Omental fat pad (tissue), 4 donors: ENCODE data around the gene ATXN7. TPM values are rescaled to one million over a fixed set of nuclear protein-coding genes. Genes with fewer than 3 reads are reported as not detected.

Source experiments
- ATAC-seq: fragments of 150-250 bp; one replicate; pipeline ENCODE4 v1.9.1; 2016; ENCODE audit warnings: mild to moderate bottlenecking, moderate library complexity; ENCODE audit not compliant: low FRiP score
- DNase-seq: peaks from one replicate; pipeline ENCODE4 v3.0.0-alpha.2; 2019; ENCODE audit warnings: low spot score
- total RNA-seq, 4 donors: library from RNA; depleted of rRNA; stranded (reverse); fragments of >200 nt; gene quantifications; one replicate each; pipeline ENCODE4 v1.1.0, GENCODE V29; 2016
- TF ChIP-seq, protein P1 (sequence below), 3 donors: fragments of 450-650 bp; IDR thresholded peaks; one replicate each; pipeline ENCODE4 v1.5.1; 2016 to 2017; ENCODE audit warnings: antibody characterized with exemption in 3 of 3, mild to moderate bottlenecking in 3 of 3, moderate library complexity in 2 of 3

ATXN7 gene
- total RNA-seq, 4 donors from 2014 or later: 22.5 to 74.5 (median 31.1) TPM

DNA sequence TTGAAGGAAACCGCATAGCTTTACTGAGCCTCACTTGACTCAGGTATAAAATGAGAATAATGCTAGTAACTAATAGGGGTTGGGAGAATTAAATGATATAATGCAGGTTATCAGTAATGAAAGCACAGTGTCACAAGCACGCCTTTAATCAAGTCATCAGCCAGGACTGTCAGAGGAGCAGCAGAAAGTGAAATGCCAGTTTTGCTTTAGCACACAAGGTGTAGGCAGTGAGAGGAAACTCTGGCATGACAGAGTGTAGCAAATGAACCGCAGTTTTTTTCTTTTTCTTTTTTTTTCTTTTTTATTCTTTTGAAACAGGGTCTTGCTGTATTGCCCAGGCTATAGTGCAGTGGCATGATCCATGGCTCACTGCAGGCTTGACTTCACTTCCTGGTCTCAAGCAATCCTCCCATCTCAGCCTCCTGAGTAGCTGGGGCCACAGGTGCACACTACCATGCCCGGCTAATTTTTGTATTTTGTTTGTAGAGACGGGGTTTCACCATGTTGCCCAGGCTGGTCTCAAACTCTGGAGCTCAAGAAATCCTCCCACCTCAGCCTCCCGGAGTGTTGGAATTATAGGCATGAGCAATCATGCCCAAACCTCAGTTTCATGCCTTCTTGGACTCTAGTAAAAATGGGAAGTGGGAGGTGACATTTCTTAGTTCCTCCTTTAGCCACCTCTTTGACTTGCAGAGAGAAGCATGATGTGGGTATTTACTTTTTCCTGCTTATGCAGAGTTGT lies 58.2 kb downstream of the ATXN7 start:
- DNase-seq (no peak), ATAC-seq (no peak)
- TF ChIP-seq, protein P1, sequence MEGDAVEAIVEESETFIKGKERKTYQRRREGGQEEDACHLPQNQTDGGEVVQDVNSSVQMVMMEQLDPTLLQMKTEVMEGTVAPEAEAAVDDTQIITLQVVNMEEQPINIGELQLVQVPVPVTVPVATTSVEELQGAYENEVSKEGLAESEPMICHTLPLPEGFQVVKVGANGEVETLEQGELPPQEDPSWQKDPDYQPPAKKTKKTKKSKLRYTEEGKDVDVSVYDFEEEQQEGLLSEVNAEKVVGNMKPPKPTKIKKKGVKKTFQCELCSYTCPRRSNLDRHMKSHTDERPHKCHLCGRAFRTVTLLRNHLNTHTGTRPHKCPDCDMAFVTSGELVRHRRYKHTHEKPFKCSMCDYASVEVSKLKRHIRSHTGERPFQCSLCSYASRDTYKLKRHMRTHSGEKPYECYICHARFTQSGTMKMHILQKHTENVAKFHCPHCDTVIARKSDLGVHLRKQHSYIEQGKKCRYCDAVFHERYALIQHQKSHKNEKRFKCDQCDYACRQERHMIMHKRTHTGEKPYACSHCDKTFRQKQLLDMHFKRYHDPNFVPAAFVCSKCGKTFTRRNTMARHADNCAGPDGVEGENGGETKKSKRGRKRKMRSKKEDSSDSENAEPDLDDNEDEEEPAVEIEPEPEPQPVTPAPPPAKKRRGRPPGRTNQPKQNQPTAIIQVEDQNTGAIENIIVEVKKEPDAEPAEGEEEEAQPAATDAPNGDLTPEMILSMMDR (IDR thresholded peaks at IDR 0.05): no peak

DNA sequence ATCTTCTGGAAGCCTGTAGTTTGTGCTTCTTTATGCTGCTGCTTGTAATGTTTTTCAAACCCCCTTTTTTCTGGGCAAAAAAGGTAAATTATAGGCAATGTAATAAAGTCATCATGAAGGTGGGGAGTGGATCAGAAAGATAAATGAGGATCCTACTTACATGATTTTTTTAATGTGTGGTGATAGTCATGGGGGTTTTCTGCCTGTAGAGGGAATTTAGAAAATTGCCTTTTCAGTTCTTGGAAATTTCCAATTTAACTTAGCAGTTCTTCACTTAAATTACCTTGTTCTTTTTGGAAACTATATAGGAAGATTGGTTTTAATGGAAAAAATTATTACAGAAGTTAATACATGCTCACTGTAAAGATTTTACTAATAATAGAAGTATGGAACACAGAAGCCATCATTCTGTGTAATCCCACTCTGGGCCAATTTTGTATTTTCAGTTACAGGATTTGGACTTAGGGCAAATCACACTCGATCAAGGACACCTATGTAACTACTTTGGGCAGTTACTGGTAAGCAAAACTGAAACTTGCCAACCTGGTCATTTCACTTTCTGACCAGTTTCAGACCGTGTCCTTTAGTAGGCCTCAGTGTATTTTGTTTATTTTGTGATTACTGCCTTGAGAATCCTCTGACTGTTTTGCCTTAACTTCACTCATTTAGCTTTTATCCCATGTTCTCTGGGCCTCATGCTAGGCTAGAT lies 59.0 kb downstream of the ATXN7 start:
- no peak for ATAC-seq
- no peak for DNase-seq
- TF ChIP-seq, protein P1 (IDR thresholded peaks at IDR 0.05): no peak

DNA sequence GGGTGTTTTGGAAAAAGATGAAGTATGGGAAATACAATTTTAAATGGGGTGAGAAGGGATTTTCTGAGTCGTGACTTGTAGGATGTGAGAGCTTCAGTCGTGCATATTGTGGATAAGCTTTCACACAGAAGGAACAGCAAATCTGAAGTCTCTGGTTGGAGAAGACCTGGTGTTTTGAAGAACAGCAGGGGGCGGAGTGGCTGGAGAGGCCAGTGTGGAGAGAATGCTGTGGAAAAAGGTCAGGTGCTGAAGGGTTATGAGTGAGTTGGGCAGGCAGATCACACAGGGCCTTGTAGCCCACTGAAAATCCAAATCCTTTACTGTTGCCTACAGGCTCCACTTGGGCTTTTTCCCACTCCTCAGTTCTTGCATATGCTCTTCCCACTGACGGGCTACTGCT lies 62.6 kb downstream of the ATXN7 start:
- TF ChIP-seq, protein P1 (IDR thresholded peaks at IDR 0.05): no peak
- DNase-seq (no peak), ATAC-seq (no peak)

DNA sequence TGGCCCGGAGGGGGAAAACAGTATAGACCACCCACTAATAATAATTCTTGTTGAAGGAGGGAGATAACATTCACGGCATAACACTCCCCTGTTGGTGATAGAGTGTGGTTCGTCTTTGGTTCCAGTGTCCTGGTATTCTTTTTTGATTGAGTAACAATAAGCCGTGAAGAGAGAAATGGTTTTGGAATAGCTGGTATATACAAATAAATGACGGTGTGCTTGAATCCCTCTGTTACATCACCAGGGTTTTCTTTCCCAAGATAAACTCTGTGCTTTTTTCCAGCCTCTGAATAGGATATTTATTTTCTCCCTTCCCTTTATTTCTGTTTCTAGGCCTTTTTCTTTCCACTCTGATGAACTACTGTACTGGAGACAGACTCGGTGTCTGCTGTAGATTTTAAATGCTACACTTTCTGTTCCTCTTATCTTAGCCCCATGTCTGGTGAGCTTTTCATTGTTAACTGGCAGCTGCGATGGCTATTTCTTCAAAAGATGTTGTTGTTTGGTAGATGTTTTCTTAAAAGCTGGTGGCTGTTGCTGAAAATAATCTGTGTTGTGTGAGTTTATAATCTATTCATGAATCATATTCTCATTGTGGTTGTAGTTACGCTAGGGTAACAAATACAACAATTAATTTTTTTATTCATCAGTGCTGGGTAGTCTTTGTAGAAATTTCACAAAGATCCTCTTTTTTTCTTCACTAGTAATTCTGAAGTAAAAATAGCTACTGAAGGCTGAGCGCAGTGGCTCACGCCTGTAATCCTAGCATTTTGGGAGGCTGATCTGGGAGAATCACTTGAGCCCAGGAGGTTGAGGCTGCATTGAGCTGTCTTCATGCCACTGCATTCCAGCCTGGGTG lies 64.0 kb downstream of the ATXN7 start:
- DNase-seq (no peak), ATAC-seq (no peak)

DNA sequence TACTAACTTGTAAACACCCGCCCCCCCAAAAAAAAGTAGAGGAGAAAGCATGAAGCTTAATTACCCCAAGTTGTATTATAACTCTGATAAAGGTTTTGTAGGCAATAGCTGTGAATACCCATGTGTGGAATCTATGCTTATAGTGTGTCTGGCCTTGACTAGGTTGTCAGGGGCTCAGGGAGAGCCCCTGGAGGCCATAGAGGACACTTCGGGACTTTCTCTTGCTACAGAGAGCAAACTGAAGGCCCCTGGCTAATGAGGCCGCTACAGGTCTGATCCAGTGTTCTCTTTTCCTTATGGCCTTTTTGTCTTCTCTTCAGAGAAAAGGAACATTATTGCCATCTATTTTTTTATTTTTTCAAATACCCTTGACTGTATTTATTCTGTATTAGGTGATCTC lies 67.6 kb downstream of the ATXN7 start:
- no peak for ATAC-seq
- TF ChIP-seq, protein P1 (IDR thresholded peaks at IDR 0.05): no peak
- no peak for DNase-seq

More for the DNA sequence above, 64.0 kb downstream of the ATXN7 start:
- TF ChIP-seq, protein P1 (IDR thresholded peaks at IDR 0.05): no peak

DNA sequence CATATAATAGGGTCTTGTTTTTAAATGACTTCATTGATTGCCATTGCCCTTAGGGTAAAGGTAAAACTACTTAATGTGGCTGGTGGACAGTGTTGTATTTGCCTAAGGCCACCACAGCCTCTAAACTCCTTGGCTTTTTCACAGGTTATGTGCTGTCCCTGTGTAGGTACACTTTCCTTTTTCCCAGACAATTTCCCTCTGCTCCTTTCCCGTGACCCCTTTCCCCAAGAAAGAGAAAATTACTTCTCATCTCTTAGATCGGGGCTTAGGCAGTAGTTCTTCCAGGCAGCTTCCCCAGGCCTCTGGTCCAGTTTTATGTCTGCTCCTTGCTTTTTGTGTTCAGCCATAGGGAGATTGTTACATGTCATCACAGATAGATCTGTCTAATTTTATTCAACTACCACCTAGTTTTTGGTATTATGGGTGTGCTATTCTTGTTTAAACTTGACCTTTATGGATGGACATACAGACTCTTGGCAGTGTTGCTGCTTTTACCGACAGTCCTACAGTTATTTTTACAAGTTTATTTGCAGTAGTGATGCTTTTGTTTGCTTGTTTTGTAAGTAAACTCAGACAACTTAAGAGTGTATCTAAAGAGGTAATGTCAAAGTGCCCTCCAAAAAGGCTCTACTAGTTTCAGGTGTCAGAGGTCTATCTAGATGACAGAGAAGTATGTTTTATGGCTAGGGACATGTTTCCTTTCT lies 69.0 kb downstream of the ATXN7 start:
- TF ChIP-seq, protein P1 (IDR thresholded peaks at IDR 0.05): no peak
- DNase-seq: no peak
- no peak for ATAC-seq
